Measurements from ENCODE around the gene SETD5. TPM values are rescaled to one million over a fixed set of nuclear protein-coding genes. Genes with fewer than 3 reads are reported as not detected.

SETD5 gene
- total RNA-seq, 1 donor from 2014 or later = 140 TPM

DNA sequence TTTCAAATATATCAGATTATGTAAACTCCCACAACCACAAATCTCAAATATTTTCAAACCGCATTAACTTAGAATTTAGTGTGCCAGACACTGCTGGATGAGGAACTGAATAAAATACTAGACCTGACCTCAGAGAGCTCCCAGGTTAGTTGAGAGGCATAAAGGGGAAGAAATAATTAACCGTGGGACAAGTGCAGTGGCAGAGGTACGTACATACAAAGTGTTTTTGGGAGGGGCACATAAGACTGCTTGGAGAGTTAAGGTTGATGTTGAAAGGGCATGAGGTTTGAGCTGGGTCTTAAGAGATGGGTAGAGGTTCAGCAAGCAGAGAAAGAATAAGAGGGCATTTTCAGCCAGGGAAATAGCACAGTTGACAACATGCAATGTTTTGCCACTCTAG, 17.4 kb upstream of the SETD5 start:
- no peak overlapping the region for H3K27ac Mint-ChIP-seq
- intact Hi-C loops (cut with micrococcal nuclease) = no loop called here
- H3K9me3 Mint-ChIP-seq = no peaks in the 10 kb centered on the region
- H3K36me3 Mint-ChIP-seq (ENCODE audit: low read depth) = peaks cover 56% of the 10 kb centered on the region
- no peaks in the 10 kb centered on the region for H3K27me3 Mint-ChIP-seq (ENCODE audit: insufficient read depth)
- no peak overlapping the region for H3K4me3 Mint-ChIP-seq
- DNase-seq (ENCODE audit: low spot score) = no peak
- H3K4me1 Mint-ChIP-seq (ENCODE audit: low read depth) = peaks cover 21% of the 10 kb centered on the region

DNA sequence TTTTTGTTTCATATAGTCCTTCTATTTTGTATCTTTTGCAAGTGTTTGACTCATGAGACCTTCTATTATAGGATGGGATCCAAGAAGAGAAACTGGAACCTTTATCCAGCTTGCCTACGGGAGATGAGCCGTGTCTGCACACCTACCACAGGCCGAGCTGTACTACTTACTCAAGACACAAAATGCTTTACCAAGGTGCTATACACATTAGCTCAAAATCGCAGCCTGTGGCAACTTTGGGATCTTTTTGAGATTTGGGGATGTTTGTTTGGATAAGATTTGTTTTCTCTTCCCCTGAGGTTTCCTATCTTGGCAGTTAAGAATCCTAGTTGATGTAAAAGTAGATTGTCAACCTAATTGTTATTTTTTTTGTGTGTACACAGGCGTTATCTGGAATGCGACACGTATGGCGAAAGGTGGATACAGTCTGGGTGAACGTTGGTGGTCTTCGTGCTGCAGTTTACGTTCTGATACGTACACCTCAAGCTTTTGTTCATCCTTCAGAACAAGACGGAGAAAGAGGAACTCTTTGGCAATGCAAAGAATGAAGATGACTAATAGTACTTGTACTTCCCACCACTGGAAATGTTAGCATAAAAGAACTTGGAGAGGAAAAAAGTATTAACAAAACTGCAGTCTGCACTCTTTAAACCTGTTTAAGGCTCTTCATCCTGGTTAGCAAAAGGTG, 13.1 kb upstream of the SETD5 start:
- Mint-ChIP-seq H3K27me3 (ENCODE audit: insufficient read depth) (no peaks in the 10 kb centered on the region), H3K36me3 (ENCODE audit: low read depth) (peaks cover 57% of the 10 kb centered on the region), H3K27ac (peak overlapping the region; percentile 11), H3K4me1 (ENCODE audit: low read depth) (peaks cover 5% of the 10 kb centered on the region), H3K9me3 (no peaks in the 10 kb centered on the region), H3K4me3 (no peak overlapping the region)
- no peak for DNase-seq (ENCODE audit: low spot score)
- intact Hi-C loops (cut with micrococcal nuclease) = no loop called here

DNA sequence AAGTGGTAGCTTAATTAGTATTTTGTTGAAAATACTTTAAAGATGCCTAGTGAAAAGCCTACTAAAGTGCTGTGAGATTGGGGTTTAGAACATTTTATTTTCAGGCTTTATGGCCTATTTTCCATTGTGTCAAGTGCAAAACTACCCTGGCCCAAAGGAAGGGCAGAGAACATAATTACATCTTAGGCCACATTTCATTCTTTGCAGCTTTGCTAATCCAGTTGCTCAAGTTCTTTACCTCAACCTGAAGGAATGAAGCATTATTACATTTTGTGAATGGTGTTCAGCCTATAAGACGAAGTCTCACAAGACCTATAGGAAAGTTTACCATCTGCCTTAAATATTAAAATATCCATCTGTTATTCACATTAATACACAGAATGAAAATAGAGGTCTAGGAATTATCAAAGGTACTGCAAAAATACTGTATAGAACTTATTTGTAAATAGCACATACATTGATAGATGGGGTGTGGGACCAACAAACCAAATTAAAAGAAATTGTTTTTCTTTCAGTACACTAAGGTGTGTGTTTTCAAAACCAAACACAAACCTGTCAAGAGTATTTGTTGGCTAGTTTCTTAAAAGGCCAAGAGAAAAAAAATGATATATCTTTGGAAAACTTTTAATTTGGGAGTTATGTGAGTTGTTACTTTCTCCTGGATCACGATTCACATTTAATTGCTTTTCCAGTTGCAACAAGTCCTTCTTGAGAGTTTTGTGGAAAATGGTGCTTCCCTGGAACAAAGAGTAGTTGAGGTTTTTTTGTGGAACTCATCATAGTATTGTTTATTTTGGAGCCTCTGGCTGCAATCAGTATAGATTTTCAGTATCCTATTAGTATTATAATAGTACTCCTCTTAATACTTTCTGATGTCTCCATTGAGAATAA, 12.0 kb upstream of the SETD5 start:
- Mint-ChIP-seq H3K4me1 (ENCODE audit: low read depth) (peaks cover 9% of the 10 kb centered on the region), H3K36me3 (ENCODE audit: low read depth) (peaks cover 60% of the 10 kb centered on the region), H3K27ac (peak overlapping the region; percentile 48), H3K4me3 (no peak overlapping the region), H3K27me3 (ENCODE audit: insufficient read depth) (no peaks in the 10 kb centered on the region), H3K9me3 (no peaks in the 10 kb centered on the region)
- DNase-seq (ENCODE audit: low spot score) = no peak
- intact Hi-C loops (cut with micrococcal nuclease) = loop anchor here (5.0 kb wide), 1 partner anchor 37 kb away; no protein-coding TSS in a partner anchor

DNA sequence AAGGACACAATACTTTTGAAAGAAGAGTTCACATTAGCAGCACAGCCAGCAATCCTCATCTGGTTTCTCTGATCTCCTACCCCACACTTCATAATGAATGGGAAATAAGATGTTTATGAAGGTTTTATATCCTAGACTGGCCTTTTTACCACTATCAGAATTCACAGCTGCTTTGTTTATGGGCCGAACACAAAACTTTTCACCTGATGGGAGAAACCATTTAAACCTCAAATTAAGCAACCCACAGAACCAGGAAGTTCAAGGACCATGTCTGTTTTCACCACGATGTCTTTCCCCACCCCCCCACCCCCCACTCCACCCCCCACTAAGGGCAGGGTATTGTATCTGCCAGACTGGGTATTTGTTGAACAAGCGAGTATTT, 11.3 kb upstream of the SETD5 start:
- Mint-ChIP-seq H3K36me3 (ENCODE audit: low read depth) (peaks cover 63% of the 10 kb centered on the region), H3K27ac (peak overlapping the region; percentile 29), H3K4me3 (no peak overlapping the region), H3K9me3 (no peaks in the 10 kb centered on the region), H3K27me3 (ENCODE audit: insufficient read depth) (no peaks in the 10 kb centered on the region), H3K4me1 (ENCODE audit: low read depth) (peaks cover 15% of the 10 kb centered on the region)
- no peak for DNase-seq (ENCODE audit: low spot score)
- intact Hi-C loops (cut with micrococcal nuclease) = loop anchor here (5.0 kb wide), 1 partner anchor 36 kb away; no protein-coding TSS in a partner anchor

DNA sequence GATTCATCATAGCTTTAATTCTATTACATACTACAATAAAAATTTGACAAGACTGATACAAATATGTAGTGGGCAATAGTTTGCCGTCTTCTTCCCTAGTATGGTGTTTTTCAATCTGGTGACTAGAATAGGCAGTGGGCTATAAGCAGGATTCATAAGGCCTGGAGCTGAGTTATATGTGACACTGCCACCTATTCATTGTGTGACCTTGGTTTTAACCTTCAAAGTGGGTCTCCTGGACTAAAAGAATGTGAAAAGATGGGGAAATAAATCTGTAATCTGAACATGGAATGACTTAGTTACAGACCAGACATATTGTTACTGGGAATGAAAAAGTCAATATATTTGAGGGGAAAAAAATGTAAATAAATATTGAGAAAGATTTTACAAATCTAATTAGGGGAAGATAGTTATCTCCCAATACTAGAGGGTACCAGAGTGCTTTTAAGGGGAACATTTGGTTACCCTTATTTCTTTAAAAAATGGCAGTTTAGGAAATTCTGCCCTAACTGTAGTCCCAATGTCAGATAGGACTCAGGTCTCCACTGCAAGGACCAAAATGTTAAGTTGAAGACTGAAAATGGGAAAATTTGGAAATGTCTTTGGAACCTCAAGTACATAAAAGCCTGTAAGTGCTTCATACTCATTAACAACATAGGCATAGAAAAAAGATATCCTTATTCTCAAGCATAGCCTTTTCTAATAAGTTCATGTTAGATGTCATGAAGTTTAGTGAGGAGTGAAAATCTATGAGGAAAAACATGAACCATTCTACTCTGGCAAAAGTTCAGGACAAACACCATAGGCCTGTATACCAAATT, 10.7 kb upstream of the SETD5 start:
- Mint-ChIP-seq H3K27me3 (ENCODE audit: insufficient read depth) (no peaks in the 10 kb centered on the region), H3K4me3 (no peak overlapping the region), H3K36me3 (ENCODE audit: low read depth) (peaks cover 66% of the 10 kb centered on the region), H3K4me1 (ENCODE audit: low read depth) (peaks cover 19% of the 10 kb centered on the region), H3K9me3 (no peaks in the 10 kb centered on the region), H3K27ac (peak overlapping the region; percentile 42)
- no peak for DNase-seq (ENCODE audit: low spot score)
- intact Hi-C loops (cut with micrococcal nuclease) = loop anchor here (5.0 kb wide), 1 partner anchor 36 kb away; no protein-coding TSS in a partner anchor

DNA sequence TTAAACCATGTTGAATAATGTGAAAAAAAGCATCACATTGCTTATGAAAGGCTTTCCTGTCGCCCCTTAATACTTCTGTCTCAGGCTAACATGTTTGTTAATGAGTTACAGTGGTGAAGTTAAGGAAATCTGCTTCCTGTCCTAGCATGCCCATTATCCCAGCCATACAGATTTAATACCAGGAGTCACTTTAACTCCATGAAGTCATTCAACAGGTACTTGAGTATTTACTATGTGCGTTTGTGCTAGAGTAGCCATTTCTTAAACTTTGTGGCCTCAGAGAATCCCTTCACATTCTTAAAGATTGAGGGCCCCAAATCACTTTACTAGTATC, 10.1 kb upstream of the SETD5 start:
- Mint-ChIP-seq H3K9me3 (no peaks in the 10 kb centered on the region), H3K36me3 (ENCODE audit: low read depth) (peaks cover 70% of the 10 kb centered on the region), H3K4me1 (ENCODE audit: low read depth) (peaks cover 25% of the 10 kb centered on the region), H3K27ac (no peak overlapping the region), H3K27me3 (ENCODE audit: insufficient read depth) (no peaks in the 10 kb centered on the region), H3K4me3 (no peak overlapping the region)
- intact Hi-C loops (cut with micrococcal nuclease) = loop anchor here (5.0 kb wide), 1 partner anchor 35 kb away; no protein-coding TSS in a partner anchor
- DNase-seq (ENCODE audit: low spot score) = no peak

DNA sequence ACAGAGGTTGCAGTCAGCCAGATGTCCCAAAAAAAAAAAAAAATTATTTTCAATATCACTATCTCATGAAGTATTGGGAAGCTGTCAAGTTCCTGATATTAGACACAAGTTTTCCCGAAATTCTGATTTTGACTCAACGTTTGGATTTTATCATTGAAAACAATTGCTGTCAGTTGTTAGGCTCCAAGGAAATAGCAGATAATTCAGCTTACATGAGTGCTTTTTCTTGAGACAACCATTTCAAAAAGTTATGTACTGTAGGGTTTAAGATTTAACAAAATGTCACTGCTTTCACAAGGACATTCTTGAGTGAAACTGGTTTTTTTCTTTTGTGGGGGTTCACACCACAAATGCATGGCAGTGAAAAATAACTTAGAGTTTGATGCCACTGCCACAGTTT, 9.3 kb upstream of the SETD5 start:
- no peak for DNase-seq (ENCODE audit: low spot score)
- Mint-ChIP-seq H3K4me3 (no peak overlapping the region), H3K4me1 (ENCODE audit: low read depth) (peaks cover 31% of the 10 kb centered on the region), H3K9me3 (no peaks in the 10 kb centered on the region), H3K27ac (no peak overlapping the region), H3K27me3 (ENCODE audit: insufficient read depth) (no peaks in the 10 kb centered on the region), H3K36me3 (ENCODE audit: low read depth) (peaks cover 74% of the 10 kb centered on the region)
- intact Hi-C loops (cut with micrococcal nuclease) = loop anchor here (5.0 kb wide), 1 partner anchor 34 kb away; no protein-coding TSS in a partner anchor

DNA sequence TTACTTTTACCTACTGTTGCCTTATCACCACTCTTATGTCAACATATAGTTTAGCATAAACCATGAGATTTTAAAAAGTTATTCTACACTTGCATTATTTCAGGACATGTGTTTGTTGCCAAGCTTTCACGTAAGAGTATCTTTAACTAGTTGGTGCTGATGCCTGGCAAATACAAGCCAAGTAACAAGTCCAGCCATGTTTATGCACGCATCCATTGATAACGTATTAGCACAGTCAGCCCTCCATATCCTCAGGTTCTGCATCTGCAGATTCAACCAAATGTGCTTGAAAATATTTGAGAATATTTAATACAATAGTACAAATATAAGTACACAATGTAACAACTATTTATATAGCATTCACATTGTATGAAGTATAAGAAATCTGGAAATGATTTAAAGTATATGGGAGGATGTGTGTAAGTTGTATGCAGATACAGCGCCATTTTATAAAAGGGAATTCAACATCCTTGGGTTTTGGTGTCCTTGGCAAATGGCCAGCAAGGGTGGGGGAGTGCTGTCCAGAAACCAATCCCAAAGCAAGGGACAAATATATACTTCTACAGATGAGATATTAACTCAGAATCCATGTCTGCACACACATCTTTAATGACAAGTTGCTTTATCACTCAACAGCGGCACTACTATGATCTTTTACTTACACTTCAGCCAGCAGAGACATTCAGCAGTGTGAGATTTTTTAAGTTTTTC, 8.7 kb upstream of the SETD5 start:
- H3K36me3 Mint-ChIP-seq (ENCODE audit: low read depth) = peaks cover 74% of the 10 kb centered on the region
- intact Hi-C loops (cut with micrococcal nuclease) = loop anchor here (5.0 kb wide), 1 partner anchor 34 kb away; no protein-coding TSS in a partner anchor
- H3K4me3 Mint-ChIP-seq = no peak overlapping the region
- H3K27me3 Mint-ChIP-seq (ENCODE audit: insufficient read depth) = no peaks in the 10 kb centered on the region
- no peak overlapping the region for H3K27ac Mint-ChIP-seq
- no peak for DNase-seq (ENCODE audit: low spot score)
- H3K4me1 Mint-ChIP-seq (ENCODE audit: low read depth) = peaks cover 31% of the 10 kb centered on the region
- no peaks in the 10 kb centered on the region for H3K9me3 Mint-ChIP-seq

DNA sequence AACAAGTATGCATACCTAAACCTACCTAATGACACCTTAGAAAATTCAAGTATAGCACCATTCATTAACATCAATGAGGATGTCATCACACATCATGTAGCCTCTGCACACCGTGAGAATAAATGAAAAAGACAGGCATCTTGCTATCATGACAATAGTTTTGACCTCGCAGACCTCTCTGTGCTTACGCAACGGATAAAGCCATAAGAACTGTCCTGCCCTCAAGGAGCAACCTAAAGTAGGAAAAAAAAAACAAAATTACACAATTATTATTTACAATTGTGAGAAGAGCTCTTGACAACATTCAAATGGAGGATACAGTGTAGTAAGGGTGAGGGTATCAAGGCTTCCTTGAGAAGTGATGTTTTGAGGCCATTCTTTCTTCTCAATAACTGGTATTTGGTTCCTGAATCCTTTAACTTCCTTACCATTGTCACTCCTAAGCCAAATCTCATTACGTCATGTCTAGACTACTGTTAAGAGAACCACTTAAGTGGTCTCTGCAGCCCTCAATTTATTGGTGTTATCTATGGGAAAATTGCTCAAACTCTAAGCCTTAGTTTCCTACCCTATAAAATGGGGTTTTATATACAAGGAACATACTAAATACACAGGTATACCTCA, 7.0 kb upstream of the SETD5 start:
- no peaks in the 10 kb centered on the region for H3K27me3 Mint-ChIP-seq (ENCODE audit: insufficient read depth)
- H3K4me1 Mint-ChIP-seq (ENCODE audit: low read depth) = peaks cover 46% of the 10 kb centered on the region
- no peaks in the 10 kb centered on the region for H3K9me3 Mint-ChIP-seq
- no peak overlapping the region for H3K4me3 Mint-ChIP-seq
- no peak overlapping the region for H3K27ac Mint-ChIP-seq
- intact Hi-C loops (cut with micrococcal nuclease) = no loop called here
- no peak for DNase-seq (ENCODE audit: low spot score)
- peaks cover 71% of the 10 kb centered on the region for H3K36me3 Mint-ChIP-seq (ENCODE audit: low read depth)

DNA sequence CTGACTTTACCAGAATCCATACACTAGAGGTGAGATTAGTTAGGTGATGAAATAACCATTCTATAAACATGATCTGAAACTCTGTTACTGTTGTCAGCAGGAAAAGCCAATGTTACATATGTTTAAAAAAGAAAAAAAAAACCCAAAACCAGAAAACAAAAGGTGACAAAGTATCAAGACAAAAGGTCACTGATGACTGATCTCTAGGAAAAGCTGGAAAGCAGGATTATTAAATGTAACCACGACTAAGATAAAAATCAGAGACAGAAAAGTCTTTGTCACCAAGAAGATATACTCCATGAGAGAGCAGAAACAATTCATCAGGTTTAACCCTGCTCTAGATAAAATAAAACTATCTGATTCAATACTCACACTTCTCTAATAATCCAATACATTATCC, 5.4 kb upstream of the SETD5 start:
- no peaks in the 10 kb centered on the region for H3K27me3 Mint-ChIP-seq (ENCODE audit: insufficient read depth)
- intact Hi-C loops (cut with micrococcal nuclease) = no loop called here

DNA sequence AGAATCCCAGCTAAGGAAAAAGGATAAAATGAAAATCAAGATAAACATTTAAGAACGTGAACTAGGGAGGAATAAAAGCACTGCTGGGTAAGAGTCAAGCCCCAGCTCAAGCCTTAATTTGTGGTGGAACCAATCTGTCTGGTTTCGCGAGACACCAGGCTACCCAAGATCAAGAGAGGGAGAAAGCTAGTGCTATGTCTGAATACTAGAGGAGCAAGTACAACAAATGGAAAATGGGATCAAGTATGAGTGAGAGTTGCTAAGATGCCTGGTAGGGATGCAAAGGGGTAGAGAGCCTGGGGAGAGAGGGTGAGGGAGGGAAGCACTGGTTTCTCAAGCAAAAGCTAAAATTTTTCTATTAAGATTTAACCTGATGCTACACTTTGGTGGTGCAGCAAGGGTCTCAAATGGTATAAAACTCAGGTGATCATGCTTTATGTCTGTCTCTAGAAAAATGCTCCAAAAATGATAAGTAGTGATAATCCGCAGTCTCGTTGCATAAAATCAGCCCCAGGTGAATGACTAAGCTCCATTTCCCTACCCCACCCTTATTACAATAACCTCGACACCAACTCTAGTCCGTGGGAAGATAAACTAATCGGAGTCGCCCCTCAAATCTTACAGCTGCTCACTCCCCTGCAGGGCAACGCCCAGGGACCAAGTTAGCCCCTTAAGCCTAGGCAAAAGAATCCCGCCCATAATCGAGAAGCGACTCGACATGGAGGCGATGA, 1.7 kb upstream of the SETD5 start:
- H3K27me3 Mint-ChIP-seq (ENCODE audit: insufficient read depth) = no peaks in the 10 kb centered on the region
- peak overlapping the region; percentile 94 for H3K27ac Mint-ChIP-seq
- peaks cover 63% of the 10 kb centered on the region for H3K4me1 Mint-ChIP-seq (ENCODE audit: low read depth)
- H3K9me3 Mint-ChIP-seq = no peaks in the 10 kb centered on the region
- DNase-seq (ENCODE audit: low spot score) = no peak
- peaks cover 50% of the 10 kb centered on the region for H3K36me3 Mint-ChIP-seq (ENCODE audit: low read depth)
- intact Hi-C loops (cut with micrococcal nuclease) = loop anchor here (1.0 to 5.0 kb wide), 7 partner anchors 32 to 853 kb away; partner anchors contain the start of genes EMC3, JAGN1, MTMR14 and RAD18
- peak overlapping the region; percentile 94 for H3K4me3 Mint-ChIP-seq

More for the DNA sequence above, 5.4 kb upstream of the SETD5 start:
- DNase-seq (ENCODE audit: low spot score) = no peak
- Mint-ChIP-seq H3K4me3 (no peak overlapping the region), H3K36me3 (ENCODE audit: low read depth) (peaks cover 64% of the 10 kb centered on the region), H3K27ac (peak overlapping the region; percentile 10), H3K4me1 (ENCODE audit: low read depth) (peaks cover 49% of the 10 kb centered on the region), H3K9me3 (no peaks in the 10 kb centered on the region)

Measured in activated T-helper 1 cell treated with anti-CD3 and anti-CD28 coated beads, Interleukin-12 subunit alpha, Interleukin-12 subunit beta, Interleukin-2, Interleukin-4 antibody, amounts not matched to agents 30 ng/mL and 10 ng/mL and 1 ng/mL, durations not matched to agents 14 hours and 24 hours and 36 hours (primary cell).